HG03175 (cell line): ENCODE measurements around the gene KCND2.

Experiments used
- ATAC-seq: cut with Tn5 transposase; IDR thresholded peaks from one replicate; pipeline ENCODE4 v1.9.1; 2021; ENCODE audit warnings: mild to moderate bottlenecking, moderate library complexity; ENCODE audit not compliant: unreplicated experiment

The KCND2 gene

GRCh38 chr7:120307991-120308545 lies 35.1 kb downstream of the KCND2 start:
- no peak for ATAC-seq

- ATAC-seq = no peak
Measured at GRCh38 chr7:120311028-120311788, 38.2 kb downstream of the KCND2 start.

DNA sequence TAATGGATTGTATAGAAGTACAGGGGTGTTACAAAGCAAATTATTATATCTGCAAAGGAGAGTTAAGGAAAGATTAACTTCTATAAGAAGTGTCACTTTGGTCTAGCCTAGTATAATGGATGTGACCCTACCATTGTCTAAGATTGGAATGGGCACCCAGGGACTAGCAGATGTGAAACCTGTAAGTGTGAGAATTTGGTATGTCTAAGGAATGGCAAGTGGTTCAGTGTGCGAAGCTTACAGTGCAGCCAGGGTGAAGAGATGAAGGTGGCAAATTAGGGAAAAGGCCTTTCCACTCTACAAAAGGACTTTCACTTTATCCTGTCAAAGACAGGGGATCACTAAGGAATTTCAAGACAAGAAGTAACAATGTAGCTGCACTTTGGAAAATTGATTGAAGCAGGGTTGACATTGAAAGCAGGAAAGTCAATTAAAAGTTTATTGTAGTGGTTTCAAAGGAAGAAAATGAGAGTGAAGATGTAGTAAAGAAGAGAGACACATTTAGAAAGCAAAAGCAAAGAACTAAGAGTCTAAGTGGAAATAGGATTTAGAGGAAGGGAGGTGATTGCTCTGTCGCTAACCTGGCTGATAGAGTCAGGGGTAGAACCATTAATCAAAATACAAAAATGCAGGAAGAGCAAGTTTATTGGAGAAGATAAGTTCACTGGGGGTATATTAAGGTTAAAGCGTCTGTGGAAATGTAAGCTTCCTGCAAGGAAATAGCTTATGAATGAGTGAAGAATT lies 47.4 kb downstream of the KCND2 start:
- peak; percentile 42 for ATAC-seq

GRCh38 chr7:120327054-120327453 lies 54.1 kb downstream of the KCND2 start:
- no peak for ATAC-seq

DNA sequence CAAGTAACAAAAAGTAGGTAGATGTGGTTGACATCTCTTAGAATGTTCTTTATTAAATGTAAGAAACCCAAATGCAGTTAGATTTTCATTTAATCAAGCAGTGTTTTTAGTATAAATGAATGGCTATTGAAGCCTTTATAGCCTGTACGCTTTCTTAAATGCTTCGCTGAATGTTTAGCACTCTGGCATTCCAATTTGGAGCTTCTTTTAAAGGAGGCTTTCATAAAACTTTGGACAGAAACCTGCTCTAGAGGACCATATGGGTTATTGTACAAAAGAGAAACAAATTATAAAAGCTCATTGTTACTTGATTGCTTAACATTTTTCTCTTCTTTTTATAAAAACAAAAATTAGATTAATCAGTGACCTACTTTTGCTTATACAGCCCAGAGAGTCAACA lies 59.5 kb downstream of the KCND2 start:
- no peak for ATAC-seq

DNA sequence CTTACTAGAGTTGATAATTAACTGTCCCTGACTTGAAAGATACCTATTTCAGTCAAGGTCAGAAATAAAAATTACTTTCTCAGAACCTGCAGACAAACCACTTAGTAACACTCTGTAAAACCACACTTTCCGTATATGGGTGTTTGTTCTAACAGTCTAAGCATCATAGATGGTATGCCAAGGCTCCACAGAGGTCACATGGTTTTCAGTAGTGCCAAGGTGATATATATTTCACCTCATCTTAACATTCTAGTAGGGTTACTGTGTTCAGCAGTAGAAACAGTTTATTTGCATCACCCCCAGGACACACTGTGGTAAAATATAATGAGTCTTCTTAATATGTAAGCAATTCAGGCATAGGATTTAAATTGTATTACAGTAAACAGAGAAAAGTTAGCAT lies 61.5 kb downstream of the KCND2 start:
- ATAC-seq = peak; percentile 96

GRCh38 chr7:120337308-120337907 lies 64.4 kb downstream of the KCND2 start:
- ATAC-seq = peak; percentile 58

GRCh38 chr7:120344276-120344675 lies 71.3 kb downstream of the KCND2 start:
- no peak for ATAC-seq

DNA sequence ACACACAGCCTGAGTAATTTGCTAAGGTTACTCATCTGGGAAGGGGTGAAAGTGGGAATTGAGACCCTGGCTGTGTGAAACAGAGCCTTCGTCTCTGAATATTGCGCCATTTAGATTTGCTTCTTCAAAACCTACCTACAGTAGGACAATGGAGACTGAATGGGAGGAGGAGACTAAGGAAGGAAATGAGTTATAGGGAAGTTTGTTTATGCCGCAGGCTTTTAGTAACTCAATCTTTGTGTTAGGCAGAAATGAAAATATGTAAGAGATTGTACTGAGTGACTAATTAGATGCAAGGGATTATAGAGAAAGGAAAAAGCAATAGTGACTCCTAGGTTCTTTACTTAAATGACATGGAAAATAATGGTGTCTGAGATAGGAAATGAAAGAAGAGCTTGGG lies 80.2 kb downstream of the KCND2 start:
- no peak for ATAC-seq

DNA sequence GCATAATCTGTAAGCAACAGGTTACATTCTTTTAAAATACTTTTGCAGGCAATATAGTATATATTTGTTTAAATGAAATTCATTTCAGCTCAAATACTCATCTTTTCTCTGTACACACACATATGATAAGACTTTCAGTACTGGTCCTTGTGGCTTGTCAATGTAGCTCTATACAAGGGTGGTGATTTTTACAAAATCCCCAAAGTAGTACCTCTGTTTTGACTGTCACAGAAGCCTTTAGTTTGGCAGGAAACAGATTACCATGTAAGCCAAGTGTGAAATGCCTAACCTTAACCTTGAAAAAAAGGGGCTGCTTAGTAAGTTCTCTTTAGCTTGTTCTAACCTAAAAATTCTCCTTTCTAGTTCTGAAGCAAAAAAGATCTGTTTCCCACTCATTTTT lies 87.9 kb downstream of the KCND2 start:
- peak; percentile 90 for ATAC-seq

DNA sequence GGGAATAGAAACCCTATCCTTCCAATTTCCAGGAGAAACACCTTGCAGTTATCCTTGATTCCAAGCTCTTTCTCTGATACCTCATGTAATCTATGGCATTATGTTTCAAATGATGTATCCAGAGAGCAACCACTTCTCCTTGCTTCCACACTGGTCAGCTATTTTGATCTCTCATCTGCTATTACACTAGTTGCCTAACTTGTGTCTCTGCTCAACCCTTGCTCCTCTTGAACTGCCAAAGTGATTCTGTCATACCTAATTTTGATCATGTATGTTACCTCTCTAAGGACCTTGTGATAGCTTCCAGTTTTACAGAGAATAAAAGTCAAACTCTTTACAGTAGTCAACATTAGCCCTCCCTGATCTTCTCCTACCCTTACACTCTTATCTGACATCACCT lies 90.4 kb downstream of the KCND2 start:
- ATAC-seq = no peak

- ATAC-seq = peak; percentile 88
Measured at GRCh38 chr7:120370954-120371353, 98.0 kb downstream of the KCND2 start.

DNA sequence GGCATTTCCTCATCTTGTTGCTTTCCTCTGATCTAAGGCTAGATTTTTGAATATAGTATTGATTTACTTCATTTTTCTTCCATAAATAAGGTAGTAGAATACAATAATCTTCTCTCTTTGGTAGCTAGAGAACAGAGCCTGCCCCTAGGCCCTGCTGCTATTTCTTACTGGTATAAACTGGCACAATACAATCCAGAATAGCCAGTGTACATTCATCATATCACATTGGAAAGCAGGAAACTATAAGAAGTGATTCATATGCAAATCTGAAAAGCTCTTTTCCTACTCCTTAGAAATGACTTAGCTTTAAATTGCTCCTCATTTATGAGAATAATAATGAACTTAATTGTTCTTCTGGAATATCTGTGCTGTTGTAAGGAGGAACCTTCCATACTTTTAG lies 100.2 kb downstream of the KCND2 start:
- no peak for ATAC-seq

DNA sequence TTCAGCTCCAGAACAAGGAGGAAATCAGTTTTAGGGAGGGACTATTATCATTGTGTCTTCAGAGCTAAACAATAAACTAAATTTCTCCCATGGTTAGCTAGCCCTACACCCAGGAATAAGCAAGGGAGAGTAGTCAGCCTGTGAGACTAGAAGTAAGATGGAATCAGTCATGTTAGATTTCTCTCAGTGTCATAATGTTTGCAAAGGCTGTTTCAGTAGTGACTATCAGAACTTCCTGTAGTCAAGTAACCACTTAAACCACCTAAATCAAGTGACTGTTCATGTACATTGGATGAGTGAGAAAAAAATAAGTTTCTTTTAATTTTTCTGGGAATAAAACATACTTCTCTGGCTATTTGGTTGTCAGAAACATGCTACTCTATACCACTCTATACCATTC lies 121.6 kb downstream of the KCND2 start:
- no peak for ATAC-seq

DNA sequence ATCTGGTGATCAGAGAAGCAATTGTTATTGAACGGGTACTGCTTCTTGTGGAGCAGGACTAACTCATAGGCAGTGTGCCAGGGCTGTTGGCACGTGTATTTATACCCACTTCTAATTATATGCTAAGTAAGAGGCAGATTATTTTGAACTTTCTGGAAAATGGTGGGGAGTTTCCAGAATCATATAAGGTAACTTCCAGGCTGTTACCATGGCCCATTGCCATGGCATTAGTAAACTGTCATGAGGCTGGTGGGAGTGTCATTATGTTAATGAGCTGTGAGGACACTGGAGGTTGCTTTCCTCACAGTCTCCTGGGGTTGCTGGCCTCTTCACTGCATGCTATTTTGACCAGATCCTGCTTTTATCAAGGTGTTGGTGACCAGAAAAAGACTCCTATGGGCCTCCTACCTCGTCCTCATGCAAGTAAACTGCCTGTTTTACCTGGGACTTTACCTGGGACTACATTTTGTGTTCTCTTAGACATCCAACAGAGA lies 122.6 kb downstream of the KCND2 start:
- peak; percentile 86 for ATAC-seq

GRCh38 chr7:120398284-120399000 lies 125.5 kb downstream of the KCND2 start:
- no peak for ATAC-seq

DNA sequence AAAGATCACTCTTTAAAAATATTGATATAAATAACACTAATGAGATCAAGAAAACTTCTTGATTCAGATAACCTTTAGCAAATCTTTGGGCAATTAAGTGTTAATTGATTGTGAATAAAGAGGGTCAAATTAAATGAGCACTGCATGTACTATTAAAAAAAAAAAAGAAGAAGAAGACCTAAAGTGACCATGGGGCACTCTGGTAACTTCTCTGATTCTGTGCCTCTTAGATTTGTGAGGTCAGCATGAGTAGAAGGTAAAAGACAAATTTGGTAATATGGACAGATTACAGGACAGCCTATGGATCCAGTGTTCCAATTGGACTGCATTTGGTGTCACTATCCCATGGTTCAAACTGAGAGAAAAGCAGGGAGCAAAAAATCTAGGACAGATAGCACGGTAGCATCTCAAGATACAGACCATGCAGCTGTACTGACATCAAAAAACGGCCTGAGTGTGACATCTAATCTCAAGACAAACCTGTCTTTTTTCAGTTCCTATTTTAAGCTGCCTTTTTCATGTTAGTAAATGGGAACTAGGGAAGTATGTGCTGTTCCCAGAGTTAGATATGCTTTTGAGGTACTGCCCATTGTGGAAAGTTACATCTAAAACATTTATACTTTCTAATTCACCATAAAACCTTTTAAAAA lies 128.0 kb downstream of the KCND2 start:
- peak; percentile 29 for ATAC-seq

- ATAC-seq = peak; percentile 60
Measured at GRCh38 chr7:120402079-120402767, 129.2 kb downstream of the KCND2 start.

- ATAC-seq = no peak
Measured at GRCh38 chr7:120402801-120403200, 129.8 kb downstream of the KCND2 start.

GRCh38 chr7:120404042-120404441 lies 131.1 kb downstream of the KCND2 start:
- peak; percentile 51 for ATAC-seq
